GM21515 (cell line): ENCODE results near the gene SAMD10.

Experiments used
- ATAC-seq: cut with Tn5 transposase; IDR thresholded peaks from one replicate; pipeline ENCODE4 v1.9.1; 2021; ENCODE audit not compliant: unreplicated experiment

Gene SAMD10

DNA sequence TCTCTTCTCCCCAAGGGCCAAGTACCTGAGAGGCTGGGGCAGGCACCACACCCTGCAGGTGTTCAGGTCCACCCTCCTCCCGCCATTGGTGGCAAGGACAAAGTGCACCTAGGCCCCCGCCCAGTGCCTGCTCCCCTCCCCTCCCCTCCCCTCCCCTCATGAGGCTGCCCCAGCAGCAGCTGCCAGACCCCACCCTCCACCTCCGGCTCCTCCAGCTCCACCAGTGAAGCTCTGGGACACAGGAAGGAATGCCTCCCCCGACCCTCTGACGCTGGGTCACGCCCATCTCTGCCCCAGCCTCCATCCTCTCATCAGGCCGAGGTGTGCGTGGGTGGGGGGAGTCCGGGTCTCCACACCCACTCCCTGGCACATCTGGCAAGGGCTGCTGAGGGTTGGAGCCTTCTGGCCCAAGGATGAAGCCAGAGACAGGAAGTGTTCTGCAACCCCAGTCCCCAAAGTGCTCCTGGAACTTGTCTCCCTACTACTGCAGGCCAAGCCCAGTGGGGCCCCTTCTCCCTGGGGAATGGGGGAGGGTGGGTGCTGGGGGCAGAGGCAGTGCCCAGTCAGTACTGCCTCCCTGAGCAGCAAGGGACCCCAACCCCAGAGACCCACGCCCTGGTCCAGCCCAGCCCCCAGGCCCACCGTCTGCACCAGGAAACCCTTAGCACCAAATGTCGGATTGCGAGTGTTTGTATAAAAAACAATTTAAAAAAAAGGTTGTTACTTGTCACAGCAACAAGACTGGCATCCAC lies 21.6 kb downstream of the SAMD10 start:
- no peak for ATAC-seq

DNA sequence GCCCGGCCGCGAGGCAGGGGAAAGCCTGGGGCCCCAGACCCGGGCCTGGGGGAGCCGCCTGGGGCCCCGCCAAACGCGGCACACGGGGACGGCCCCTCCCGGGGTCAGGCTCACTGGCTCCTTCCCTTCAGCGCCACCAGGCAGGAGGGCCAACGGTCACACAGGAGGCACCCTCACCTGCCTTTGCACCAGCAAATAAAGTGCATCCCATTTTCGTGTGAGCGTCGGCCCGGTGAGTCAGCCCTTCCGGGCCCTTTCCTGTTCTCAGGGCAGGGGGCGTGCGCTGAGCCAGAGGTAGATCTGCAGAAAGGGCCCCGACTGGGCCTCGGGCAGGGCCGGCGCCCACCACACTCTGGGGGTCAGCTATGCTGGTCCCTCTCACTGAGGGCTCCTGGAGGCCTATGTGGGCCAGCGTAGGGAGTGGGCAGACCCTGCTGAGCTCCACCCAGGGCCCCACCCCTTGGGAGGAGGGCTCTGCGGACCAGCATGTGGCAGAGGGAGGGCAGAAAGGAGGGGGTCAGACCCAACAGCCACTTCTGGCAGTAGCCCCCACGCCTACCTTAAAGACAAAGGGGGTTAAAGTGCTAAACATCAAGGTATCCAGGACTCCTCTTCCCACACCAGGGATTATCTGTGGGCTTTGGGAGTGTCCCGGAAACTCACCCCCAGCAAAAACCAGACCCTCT lies 22.3 kb downstream of the SAMD10 start:
- ATAC-seq: no peak

DNA sequence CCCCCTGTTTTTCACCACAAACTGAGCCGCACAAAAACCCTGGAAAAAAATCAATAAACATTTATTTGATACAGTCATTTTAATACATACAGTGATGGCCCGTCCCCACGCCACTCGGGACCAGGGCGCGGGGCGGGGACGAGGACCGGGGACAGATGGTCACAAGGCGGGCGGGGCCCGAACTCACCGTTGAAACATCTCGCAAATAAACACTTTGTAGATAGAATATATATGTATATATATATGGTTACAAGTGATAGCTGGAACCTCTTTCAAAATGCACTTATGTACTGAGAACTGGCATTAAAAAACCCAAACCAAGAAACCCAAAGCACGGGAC lies 22.8 kb downstream of the SAMD10 start:
- no peak for ATAC-seq

DNA sequence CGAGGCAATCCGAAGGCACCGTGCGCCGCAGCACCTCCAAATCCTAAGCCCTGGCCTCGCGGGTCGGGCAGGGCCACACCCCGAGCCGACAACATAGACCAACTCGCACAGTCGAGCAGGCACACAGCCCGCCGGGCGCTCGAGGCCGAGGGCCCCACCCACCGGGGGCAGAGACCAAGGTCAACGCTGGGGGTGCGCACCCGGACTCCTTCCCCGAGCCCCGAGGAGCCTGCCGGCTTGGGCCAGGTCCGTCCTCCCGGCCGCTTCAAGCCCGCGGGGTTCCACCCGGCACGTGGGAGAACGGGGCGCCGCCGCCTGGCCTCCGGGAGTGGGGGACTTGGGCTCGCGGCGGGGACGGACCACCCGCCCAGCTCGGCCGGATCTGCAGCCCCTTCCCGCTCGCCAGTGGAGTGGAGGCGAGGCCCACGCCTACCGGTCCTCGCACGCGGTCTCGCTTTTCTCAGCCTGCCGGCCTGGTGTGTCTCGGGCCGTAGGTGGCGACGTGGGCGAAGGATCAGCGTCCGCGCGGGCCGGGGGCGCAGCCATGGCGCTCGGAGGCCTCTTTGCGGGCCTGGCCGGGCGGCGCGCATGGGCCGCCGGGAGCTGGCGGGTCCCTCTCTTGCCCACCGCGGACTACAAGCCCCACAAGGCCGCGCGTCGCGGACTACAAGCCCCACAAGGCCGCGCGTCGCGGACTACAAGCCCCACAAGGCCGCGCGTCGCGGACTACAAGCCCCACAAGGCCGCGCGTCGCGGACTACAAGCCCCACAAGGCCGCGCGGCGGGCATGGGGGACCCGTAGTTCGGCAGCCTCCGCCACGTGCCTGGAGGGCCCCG lies 23.4 kb downstream of the SAMD10 start, which contains the start of gene UCKL1:
Gene UCKL1, minus strand, starts transcription at position 590 of the 837 bp plus-strand sequence. Its CDS starts 44 bp downstream, at position 546.
- peak; percentile 61 for ATAC-seq

DNA sequence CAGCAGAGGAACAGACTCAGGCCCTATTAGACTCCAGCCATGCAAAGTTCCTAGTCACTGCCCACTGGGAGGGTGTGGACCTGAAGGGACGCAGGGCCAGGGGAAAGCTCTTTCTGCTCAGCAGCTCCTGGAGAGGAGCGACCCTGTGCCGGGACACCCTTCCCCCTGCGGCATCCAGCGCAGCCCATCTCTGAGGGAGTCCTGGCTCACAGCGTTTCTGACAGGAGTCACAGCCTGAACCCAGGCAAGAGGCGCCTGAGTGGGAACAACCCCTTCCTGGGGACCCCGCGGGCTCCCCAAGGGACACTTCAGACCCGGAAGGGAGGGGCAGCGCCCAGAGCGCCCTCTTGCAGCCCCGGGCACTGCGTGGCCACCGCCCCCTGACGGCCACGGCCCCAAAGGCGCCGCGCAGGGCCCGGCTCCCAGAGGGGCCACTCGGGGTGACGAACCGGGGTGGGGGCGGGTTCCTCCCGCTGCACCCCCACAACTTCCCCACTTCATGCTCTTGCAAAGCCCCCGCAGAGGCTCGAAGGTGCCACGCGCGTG lies 24.1 kb downstream of the SAMD10 start:
- peak; percentile 18 for ATAC-seq

DNA sequence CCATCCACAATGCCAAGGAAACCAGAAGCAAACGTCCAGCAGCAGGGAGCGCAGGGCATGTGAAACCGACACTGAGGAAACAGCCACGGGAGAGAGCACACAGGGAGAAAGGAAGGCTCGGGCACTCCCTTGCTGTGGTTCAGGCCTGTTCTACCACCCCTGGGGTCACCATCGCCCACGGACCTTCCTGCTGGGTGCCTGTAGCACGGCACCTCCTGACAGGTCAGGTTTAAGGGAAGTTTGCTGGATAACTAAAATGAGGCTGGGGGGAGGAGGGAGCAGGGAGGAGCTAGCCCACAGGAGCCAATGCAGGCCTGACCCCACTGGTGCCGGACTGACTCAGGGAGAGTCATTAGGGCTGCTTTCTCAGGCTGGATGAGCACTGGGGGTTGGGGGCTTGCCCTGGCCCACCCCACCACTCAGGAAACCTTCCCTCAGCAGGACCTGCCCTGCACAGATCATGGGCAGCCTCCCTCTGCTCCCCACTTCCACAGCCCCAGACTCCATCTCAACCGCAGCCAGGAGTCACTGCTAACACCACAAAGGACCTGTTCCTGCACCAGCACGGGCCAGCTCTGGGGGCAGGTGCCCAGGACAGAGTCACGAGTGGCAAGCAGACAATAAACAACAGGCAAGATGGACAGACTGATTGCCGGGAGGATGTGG lies 25.5 kb downstream of the SAMD10 start:
- ATAC-seq: no peak

DNA sequence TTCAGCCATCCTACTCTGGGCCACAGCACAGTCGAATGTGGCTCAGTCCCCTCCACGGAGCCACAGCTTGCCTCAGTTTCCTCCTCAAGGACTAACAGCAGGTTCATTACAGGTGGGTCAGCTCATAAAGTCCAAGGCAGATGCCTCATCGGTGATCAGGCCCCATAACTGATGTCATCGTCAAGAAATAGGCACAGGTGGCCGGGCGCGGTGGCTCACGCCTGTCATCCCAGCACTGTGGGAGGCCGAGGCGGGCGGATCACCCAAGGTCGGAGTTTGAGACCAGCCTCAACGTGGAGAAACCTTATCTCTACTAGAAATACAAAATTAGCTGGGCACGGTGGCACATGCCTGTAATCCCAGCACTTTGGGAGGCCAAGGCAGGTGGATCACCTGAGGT lies 26.7 kb downstream of the SAMD10 start:
- ATAC-seq: no peak

DNA sequence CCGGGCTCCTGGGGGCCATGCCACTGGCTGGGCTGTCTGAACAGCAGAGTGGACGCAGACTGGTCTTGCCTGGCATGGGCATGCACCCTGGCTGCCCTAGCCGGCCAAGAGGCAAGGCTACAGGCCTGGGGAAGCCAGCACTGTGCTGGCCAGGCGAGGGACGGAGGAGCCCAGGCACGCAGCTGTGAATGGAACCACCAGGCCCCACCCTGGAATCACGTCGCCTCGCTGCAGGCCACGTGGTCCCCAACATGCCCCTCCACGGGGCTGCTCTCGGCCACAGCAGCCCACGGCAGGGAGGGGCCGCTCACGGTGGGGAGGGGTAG lies 27.3 kb downstream of the SAMD10 start:
- ATAC-seq: no peak

DNA sequence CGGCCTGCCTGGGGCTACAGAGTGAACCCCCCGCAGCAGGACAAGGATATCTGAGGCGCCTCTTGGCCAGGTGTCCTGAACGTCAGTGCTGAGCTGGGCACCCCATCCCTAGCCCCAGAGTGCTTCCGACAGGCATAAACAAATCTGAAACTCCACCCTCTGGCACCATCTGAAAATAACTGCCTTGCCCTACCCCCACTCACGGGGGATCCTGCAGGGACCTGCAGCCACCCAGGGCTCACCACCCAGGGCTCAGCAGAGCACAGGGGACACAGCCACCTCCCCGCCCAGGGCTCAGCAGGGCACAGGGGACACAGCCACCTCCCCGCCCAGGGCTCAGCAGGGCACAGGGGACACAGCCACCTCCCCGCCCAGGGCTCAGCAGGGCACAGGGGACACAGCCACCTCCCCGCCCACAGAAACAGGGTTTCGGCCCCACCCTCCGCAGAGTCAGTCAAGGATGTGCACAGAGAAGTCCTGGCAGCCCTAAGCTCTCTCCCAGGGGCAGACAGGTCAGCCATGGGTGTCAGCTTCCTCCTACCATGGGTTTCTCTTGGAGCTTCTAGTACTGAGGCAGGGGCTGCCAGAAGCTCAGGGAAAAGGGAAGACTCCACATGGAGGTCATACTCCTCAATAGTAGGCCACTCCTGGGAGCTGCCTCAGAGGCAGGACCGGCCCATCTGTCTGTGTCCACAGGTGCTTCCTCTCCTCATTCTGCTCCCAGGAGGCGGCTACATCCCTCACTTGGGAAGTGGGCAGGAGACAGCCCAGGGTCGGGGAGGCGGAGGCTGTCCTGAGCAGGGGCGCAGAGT lies 27.8 kb downstream of the SAMD10 start:
- ATAC-seq: no peak

DNA sequence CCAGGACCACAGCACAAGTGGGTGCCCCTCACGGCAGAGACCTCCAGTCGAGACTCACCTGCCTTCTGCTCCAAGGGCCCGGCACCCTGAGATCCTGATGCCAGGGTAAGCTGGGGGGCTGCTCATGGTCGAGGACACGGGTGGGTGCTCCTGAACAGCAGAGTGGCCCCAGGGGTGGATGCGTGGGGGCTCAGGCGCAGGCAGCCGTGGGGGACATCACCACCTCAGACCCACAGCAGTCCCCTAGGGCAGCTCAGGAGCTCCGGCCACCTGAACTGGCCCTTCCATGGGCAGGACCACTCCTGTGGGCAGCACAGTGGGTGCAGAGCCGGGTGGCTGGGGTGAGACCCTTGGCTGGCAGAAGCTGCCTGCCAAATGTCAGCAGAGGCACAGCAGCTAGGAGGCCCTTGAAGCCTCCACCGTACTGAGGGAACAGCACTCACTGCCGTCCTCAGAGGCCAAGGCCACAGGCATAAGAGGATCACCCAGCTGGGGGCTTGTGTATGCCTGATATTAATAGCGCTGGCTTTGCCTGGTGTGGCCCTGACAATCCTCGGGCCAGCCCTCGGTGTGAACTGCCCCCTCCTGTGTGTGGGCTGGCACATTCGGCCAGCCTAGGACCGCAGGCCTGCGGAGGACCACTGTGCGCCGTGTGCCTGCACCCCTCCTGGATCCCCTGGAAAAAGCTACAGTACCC lies 28.6 kb downstream of the SAMD10 start:
- no peak for ATAC-seq

DNA sequence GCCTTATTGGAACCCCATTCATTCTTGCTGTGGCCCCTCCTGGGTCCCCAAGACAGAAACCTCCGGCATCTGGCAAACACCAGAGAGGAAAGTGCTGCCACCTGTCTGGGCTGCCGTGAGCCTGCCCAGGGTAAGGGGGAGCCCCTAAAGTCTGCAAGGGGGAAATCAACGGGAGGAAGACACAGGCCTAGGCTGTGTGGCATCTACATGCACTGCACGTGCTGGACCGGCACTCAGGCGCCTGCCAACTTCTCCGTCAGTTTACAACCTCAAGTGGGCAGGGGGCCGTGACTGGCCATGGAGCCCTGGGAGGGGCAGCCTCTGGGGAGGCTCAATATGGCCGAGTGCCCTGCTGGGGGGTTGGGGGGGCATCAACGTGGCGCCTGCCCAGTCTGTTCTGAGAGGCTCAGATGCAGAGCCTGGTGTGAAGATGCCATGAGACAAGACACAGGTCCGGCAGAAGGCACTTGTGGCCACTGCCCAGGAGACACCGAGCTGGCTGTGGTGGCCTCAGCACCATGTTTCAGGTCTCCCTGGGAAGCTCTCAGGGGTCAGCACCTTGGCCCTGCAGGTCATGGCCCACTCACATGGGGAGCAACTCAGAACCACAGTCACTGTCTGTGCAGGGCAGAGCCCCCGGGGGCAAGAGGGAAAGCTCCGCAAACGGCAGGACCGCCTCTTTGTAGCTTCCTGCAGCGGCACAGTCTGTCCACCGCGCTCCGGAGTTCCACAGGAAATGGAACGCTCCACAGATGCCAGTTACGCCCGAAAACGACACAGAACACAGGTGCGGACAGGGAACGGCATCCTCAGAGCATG lies 31.6 kb downstream of the SAMD10 start:
- no peak for ATAC-seq

DNA sequence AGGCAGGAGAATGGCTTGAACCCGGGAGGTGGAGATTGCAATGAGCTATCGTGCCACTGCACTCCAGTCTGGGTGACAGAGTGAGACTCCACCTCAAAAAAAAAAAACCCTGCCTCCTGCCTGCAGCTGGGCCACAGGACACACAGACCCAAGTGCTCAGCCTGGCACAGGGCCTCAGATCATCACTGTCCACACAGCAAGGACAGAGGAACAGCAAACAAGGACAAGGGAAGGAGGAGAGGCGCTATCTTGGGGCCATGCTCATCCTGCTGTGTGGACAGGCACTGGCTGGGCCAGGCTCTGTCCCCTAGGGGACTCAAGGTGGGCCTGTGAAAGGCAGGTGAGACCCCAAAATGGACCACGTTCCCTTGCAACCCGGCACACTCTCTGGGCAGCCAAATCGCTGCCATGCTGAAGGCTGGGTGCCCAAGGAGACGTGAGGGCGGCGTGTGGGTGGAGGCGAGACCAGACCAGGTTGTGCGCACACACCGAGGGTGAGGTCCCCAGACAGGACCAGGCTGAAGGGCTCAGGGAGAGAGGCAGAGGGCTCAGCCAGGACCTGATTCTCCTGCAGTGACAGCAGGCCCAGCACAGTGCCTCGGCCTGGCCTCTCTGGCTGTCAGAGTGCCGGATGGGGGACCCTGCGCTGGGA lies 32.3 kb downstream of the SAMD10 start:
- no peak for ATAC-seq

DNA sequence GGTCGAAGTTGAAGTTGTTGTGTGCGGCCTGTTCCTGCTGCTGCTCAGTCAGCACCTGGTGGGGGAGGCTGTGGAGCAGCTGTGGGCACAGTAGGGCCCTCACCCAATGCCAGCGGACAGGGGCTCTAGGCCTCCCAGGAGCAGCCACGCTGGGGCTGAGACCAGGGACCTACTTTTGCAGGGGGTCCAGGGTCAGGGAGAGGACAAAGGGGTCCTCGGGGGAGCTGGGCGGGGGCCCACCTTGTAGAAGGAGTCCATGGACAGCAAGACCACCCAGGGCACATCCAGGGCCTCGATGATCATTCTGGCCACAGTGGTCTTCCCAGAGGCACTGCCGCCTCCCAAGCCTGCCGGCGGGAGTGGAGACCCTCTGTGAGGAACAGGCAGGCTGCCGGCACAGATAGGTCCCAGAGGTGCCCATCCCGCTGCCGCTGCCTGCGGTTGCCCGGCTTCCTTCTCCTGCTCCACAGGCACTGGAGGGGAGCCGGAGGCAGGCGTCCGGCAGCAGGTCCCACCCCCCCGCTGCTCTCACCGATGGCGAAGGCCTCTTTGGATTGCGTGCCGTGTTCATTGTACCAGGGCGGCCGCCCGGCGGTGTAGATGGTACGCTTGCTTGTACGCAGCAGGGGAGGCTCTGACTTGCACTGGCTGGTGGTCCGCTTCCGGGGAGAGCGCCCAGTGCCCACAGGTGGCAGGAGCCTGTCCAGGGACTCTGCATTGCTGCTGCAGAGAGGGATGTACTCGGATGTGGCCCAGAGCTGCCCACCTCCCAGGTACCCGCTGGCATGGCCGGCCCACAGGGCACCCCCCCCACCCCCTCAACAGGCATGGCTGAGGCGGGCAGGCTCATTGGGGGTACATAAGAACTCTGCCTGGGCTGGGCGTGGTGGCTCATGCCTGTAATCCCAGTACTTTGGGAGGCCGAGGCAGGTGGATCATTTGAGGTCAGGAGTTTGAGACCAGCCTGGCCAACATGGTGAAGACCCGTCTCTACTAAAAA lies 33.2 kb downstream of the SAMD10 start:
- ATAC-seq: no peak

DNA sequence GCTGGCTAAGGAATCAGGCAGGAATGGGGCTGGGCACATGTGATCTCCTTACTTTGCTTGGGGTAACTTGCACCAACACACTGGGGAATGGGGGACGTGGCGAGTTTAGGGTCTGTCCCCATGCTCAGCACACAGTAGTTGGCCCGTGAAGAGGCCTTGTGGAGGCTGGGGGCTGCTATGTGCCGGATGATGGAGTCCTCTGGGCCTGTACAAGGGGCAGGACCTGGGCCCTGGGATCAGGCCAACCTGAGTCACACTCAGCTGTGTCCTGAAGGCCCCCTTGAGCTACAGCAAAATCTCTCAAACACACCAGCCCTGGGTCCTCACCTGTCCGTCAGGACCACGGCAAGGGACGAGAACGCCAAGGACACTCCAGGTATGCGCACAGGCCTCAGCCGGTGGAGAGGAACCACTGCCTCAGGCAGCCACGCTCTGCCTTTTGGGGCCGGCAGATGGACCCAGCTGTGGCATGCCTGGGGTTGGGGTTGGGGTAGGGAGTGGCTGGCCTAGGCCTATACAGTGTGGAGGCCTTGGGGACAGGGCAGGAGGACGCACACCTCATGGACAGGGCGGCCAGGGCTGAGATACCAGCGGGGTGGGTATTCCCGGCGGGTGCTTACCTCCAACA lies 34.3 kb downstream of the SAMD10 start:
- no peak for ATAC-seq

DNA sequence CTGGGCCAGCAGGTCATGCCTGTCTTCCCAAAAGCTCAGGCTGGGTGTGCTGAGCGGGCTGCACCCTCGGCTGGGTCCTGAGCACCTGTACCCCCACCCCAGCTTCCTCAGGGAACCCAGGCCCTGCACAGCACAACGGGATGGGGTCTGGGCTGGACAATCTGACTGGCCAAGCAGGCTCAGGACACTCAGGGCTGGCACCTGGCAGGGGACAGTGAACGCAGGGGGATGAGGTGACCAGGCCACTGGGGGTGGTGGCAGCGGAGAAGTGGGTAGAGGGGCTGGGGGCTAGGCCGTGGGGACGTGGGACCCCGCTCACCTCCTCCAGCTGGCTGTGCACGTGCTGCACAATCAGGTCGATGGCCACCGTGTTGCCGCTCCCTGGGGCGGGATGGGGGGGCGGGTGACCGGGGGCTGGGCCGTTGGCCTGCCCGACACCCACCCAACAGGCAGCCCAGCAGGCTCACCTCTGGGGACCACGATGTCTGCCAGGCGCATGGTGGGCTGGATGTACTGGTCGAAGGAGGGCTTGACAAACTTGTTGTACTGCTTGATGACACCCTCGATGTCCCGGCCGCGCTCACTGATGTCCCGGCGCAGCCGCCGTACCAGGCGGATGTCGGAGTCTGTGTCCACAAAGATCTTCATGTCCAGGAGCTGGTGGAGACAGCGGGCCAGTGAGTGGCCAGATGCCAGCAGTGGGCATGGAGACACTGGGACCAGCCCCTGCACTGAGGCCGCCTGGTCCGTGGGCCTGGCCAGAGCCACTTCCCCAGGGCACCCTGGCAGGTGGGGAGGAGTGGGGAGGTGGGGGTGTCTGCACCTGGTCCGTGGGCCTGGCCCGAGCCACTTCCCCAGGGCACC lies 35.1 kb downstream of the SAMD10 start:
- ATAC-seq: no peak

DNA sequence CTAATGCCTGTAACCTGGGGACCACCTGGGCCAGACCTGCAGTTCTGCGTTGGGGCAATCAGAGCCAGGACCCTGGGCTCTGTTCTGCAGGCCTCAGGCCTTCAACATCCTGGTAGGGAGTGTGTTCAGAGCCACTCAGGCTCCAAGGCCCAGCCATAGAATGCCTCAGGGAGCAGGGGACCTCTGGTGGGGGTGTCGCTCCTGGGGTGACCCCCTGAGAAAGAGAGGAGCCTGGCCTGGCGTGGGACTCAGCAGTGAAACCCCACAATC lies 35.7 kb downstream of the SAMD10 start:
- ATAC-seq: no peak
